ENCODE data around the gene GINS1. TPM values are rescaled to one million over a fixed set of nuclear protein-coding genes. Genes with fewer than 3 reads are reported as not detected.
A peak's percentile ranks its signal among the peaks of the same experiment; 100 is the strongest.

The GINS1 gene
- polyA plus RNA-seq, 1 experiment: 3.7 TPM

- H3K27me3 ChIP-seq (ENCODE audit: control insufficient read depth, insufficient read depth, low read length): no peaks in the 10 kb centered on the region
- no peak for TF ChIP-seq CTCF (IDR thresholded peaks at IDR 0.05; ENCODE audit: low read depth, low read length)
- H3K4me3 ChIP-seq (ENCODE audit: low read depth, low read length): no peak overlapping the region
- POLR2A ChIA-PET: interaction anchor here (0.6 to 1.1 kb wide), 4 partner anchors 12 to 64 kb away, joined by 3 to 5 read pairs (median 3); no protein-coding TSS in a partner anchor
- H3K27ac ChIP-seq (ENCODE audit: low read depth, low read length): peak overlapping the region; percentile 78
- H3K9me3 ChIP-seq (ENCODE audit: control insufficient read depth, insufficient read depth, low read length): peaks cover 42% of the 10 kb centered on the region
- CTCF ChIA-PET: interaction anchor here (0.8 kb wide), 1 partner anchor 63 kb away, joined by 3 read pairs; no protein-coding TSS in a partner anchor
- peak; percentile 89 for DNase-seq (ENCODE audit: low read depth, low spot score)
Observed at GRCh38 chr20:25372584-25373336, 34.7 kb upstream of the GINS1 start.

- H3K9me3 ChIP-seq (ENCODE audit: control insufficient read depth, insufficient read depth, low read length): peaks cover 30% of the 10 kb centered on the region
- ChIA-PET POLR2A (no interaction called here), CTCF (no interaction called here)
- no peaks in the 10 kb centered on the region for H3K27me3 ChIP-seq (ENCODE audit: control insufficient read depth, insufficient read depth, low read length)
- no peak for TF ChIP-seq CTCF (IDR thresholded peaks at IDR 0.05; ENCODE audit: low read depth, low read length)
- H3K27ac ChIP-seq (ENCODE audit: low read depth, low read length): no peak overlapping the region
- no peak overlapping the region for H3K4me3 ChIP-seq (ENCODE audit: low read depth, low read length)
- no peak for DNase-seq (ENCODE audit: low read depth, low spot score)
Observed at GRCh38 chr20:25374842-25375241, 32.6 kb upstream of the GINS1 start.

GRCh38 chr20:25376236-25376635 is 31.2 kb upstream of the GINS1 start:
- TF ChIP-seq CTCF (IDR thresholded peaks at IDR 0.05; ENCODE audit: low read depth, low read length): no peak
- POLR2A ChIA-PET: no interaction called here
- no peak for DNase-seq (ENCODE audit: low read depth, low spot score)
- Histone ChIP-seq H3K27ac (ENCODE audit: low read depth, low read length) (no peak overlapping the region), H3K27me3 (ENCODE audit: control insufficient read depth, insufficient read depth, low read length) (no peaks in the 10 kb centered on the region), H3K9me3 (ENCODE audit: control insufficient read depth, insufficient read depth, low read length) (peaks cover 17% of the 10 kb centered on the region), H3K4me3 (ENCODE audit: low read depth, low read length) (no peak overlapping the region)
- CTCF ChIA-PET: no interaction called here

- no peak for DNase-seq (ENCODE audit: low read depth, low spot score)
- Histone ChIP-seq H3K27ac (ENCODE audit: low read depth, low read length) (peak overlapping the region; percentile 39), H3K27me3 (ENCODE audit: control insufficient read depth, insufficient read depth, low read length) (no peaks in the 10 kb centered on the region), H3K4me3 (ENCODE audit: low read depth, low read length) (no peak overlapping the region), H3K9me3 (ENCODE audit: control insufficient read depth, insufficient read depth, low read length) (peaks cover 11% of the 10 kb centered on the region)
- ChIA-PET CTCF (no interaction called here), POLR2A (no interaction called here)
- TF ChIP-seq CTCF (IDR thresholded peaks at IDR 0.05; ENCODE audit: low read depth, low read length): no peak
Observed at GRCh38 chr20:25376886-25377285, 30.6 kb upstream of the GINS1 start.

GRCh38 chr20:25378189-25378883 is 29.1 kb upstream of the GINS1 start:
- peaks cover under 1% of the 10 kb centered on the region; the same call in 1 of the 2 replicates for H3K9me3 ChIP-seq (ENCODE audit: control insufficient read depth, insufficient read depth, low read length)
- ChIA-PET POLR2A (no interaction called here), CTCF (no interaction called here)
- TF ChIP-seq CTCF (IDR thresholded peaks at IDR 0.05; ENCODE audit: low read depth, low read length): no peak
- no peak overlapping the region for H3K4me3 ChIP-seq (ENCODE audit: low read depth, low read length)
- DNase-seq (ENCODE audit: low read depth, low spot score): no peak
- no peak overlapping the region for H3K27ac ChIP-seq (ENCODE audit: low read depth, low read length)
- H3K27me3 ChIP-seq (ENCODE audit: control insufficient read depth, insufficient read depth, low read length): no peaks in the 10 kb centered on the region
